Hypothalamus (tissue), 51 donors: ENCODE results near the gene ACAA1.

Experiments
- DNase-seq, 51 donors: peaks; one replicate each; lab custom pipeline; 2025; lab: John Stamatoyannopoulos, UW

Gene ACAA1

DNA sequence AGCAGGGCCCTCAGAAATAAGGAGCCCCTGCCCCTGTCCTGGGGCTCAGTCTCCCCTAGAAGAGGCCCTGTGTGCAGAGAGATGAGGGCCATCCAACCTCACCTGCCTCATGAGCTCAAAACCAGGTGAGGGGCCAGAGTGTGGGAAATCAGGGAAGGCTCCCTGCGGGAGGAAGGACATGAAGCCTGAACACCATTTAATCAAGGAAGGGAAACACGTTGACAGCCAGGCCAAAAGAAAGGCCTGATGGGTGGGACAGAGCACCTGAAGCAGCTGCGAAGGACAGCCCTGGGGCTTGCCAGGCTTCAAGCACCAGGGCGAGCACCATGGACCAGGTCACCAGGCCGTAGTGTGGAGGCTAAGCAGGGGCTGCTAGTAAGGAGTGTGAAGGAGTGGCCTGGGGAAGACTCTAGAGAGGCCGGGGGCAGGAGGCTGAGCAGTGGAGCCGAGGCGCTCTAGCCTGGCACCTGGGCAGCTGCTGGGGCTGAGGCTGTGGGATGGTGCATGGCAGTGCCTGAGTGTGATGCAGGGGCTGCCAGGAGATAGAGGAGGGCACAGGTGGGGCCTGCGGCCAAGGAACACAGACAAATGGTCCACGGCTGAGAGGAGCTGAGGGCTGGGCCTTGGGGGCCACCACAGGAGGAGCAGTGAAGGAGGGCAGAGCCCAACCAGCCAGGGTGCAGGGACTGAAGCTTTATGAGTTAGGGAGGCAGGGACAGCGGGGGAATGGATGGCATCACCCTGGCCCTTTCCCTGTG, 16.1 kb downstream of the ACAA1 start:
- no peak for DNase-seq

DNA sequence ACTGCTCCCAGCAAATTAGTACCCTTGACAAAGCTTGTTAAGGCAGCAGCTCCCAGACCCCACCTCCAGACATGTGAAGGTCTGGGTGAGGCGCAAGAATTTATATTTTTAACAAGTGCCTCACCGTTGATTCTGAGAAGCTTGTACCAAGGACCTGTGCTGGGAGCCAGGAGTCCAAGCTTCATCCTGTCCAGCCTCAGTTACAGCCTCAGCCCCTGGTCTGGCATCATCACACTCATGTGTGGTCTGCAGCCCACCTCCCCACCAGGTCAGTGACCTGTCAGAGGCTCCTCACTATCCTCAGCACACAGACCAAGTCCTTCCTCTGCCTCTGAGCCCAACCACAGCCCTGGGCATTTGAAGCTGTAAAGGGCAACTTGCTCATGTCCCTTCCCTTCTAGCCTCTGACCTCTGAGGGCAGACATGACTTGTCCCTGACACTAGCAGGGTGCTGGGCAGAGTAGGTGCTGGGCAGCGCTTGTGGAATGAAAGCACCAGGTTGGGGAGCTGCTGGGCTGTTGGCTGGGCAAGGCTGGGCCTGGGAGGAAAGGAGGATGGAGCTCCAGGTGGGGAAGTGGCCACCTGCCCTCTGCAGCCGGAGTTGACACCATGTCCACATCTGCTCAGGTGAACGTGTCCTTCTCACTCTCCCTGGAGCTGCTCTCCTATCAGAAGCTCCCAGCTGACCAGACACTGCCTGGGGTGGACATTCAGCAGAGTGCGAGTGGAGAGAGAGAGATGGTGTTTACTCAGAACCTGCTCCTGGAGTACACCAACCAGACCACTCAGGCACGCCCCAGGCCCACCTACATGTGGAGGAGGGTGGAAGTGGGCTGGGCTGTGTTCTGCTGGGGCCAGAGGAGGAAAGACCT, 16.9 kb downstream of the ACAA1 start:
- no peak for DNase-seq

DNA sequence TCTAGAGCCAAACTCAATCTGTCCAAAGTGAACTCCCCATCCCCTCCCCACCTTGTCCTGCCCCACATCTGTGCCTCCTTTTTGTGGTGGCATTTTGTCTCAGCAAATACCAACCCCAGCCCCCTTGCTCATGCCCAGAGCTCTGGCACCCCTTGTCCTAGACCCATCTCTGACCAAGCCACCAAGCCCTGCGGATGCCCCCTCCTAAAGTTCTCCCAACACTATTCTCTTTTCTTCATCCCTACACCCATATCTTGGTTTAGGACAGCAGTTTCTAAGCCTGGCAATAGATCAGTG, 17.7 kb downstream of the ACAA1 start:
- DNase-seq: no peak

GRCh38 chr3:38118421-38119247, 18.3 kb downstream of the ACAA1 start:
- peak in 1 of 51 donors; percentile 37 for DNase-seq

DNA sequence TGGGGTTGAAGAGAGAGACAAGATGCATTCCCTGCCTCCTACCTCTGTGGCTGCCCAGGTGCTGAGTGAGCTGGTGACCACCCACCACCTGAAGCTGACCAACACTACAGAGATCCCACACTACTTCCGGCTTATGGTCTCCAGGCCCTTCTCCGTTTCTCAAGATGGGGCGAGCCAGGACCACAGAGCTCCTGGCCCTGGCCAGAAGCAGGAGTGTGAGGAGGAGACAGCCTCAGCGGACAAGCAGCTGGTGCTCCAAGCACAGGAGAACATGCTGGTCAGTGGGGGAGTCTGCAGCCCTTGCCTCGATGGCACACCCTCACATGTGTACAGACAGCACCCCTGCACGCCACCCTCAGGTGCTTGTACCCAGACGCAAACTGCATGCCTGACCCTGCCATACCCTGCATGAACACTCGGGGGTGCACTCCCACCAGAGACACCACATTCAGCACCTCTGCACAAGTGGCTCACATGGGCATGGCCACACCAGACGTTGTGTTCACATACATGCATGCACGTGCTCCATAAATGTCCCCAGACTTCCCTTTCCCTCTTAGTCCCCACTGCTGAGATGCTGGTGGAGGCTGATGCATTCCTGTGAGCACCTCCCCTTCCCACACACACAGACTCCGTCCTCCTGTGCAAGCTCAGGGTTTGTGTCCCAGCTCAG, 19.0 kb downstream of the ACAA1 start:
- peak in 22 of 51 donors; percentile 12 to 63 (median 30) for DNase-seq

GRCh38 chr3:38117163-38117716, 19.7 kb downstream of the ACAA1 start:
- DNase-seq: peak in 4 of 51 donors; percentile 18 to 31 (median 24)

- no peak for DNase-seq
Measured at GRCh38 chr3:38116471-38117162, 20.3 kb downstream of the ACAA1 start.

DNA sequence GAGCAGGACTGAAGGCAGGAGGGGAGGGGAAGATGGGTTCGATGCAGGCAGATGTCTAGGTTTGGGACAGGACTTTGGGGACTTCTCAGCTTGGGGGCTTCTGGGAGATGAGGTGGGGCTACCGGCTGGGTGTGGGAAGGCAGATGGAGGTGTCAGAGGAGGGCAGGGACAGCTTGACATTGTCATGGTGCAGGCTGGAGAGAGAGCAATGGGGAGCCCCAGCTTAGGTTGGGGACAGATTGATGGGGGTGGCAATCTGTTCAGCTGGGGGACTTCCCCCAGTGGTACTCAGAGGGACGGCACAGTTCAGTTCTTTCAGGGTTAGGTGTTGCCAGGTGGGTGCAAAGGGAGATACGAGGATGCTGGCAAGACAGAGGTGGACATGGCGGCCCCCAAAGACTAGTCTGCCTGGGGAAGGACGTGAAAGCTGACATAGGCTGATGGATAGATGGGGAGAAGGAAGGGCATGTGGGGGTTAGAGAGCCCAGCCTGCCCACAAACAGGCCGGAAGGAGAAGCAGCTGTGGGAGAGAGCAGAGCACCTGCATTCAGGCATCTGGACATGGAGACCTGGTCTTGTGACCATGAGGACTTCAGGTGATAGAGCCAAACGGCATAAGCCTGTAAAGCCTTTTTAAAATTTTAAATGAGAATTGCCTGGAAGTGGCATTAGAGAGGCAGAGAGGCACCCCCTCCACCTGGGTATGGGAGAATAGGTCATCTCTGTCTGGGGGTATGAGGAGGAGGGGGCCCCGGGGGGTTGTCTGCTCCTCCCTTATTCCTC, 21.1 kb downstream of the ACAA1 start:
- no peak for DNase-seq

- no peak for DNase-seq
Measured at GRCh38 chr3:38114875-38115644, 21.9 kb downstream of the ACAA1 start.

GRCh38 chr3:38114052-38114874, 22.7 kb downstream of the ACAA1 start:
- no peak for DNase-seq

- no peak for DNase-seq
Measured at GRCh38 chr3:38112378-38112761, 24.6 kb downstream of the ACAA1 start.

DNA sequence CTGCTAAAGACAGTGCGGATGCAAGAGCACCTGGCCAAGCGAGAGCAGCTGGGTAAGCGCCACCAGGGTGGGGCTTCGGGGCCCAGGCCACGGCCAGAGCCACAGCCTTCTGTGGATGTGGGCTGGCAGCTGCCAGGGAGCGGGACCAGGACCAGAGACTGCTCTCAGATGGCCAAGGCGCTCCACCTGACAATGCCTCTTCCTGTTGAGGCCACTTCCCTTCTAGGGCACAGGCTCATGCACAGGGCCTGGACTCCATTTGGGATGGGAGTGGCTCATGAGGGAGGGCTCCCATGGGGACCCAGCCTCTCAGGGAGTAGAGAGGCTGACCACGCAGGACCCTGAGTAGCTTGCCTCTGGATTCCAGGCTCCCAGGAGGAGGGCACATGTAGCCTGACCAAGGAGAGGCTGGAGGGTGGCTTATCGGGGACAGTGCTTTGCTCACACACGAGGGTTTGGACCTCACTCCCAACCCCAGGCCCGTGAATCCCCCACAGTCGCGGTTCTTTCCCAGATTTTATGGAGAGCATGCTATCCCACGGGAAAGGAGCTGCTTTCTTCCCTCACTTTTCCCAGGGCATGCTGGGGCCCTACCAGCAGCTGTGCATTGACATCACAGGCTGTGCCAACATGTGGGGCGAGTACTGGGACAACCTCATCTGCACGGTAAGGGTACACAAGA, 25.1 kb downstream of the ACAA1 start:
- no peak for DNase-seq

DNA sequence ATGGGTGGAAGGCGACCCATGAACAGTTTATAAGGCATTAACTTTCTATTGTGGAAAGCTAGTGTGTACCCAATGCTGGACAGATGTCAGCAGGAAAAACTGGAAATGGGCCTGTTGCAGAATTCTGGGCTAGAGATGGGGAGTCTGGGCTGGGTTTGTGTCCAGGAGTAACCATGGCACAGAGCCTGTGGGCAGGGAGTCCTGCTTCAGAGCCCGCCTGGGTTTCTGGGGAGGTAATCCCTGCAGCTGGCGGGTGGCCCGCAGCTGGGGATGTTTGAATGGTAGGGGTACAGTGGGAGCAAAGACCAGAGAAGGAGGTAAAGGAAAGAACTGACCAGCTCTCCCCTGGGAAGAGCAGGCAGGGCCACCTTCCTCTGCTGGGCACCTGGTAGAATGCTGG, 25.7 kb downstream of the ACAA1 start:
- DNase-seq: peak in 4 of 51 donors; percentile 23 to 58 (median 32)

GRCh38 chr3:38110314-38111050, 26.4 kb downstream of the ACAA1 start:
- DNase-seq: no peak

DNA sequence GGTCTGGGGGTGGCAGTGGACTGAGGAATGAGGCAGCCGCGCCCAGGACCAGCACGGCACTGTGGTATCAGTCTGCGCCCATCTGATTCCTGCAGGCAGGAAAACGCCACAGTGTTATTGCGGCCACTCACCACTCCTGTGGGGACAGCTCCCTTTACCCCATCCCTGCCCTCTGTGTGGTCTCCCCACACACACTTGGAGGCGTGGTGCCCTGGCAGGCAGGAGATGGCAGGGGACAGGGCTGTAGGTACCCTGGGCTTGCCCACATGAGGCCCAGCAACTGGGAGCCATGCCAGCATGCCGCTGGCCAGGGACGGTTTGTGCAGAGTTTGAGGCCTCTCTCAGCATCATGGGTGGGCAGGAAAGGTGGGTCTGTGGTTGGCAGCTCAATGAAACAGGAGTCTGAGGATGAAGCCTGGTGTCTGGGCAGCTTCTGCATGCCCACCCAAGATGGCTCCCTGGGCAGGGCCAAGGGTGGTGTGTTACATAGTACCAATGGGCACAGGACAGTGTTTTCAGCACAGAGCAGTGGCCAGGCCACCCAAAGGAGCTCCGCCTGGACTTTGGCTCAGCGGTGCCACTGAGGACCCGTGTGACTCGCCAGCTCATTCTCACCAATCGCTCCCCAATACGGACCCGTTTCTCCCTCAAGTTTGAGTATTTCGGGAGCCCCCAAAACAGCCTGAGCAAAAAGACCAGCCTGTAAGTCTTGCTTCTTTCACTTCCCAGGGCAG, 27.2 kb downstream of the ACAA1 start:
- DNase-seq: no peak
